Stimulated activated CD8-positive, alpha-beta memory T cell treated with anti-CD3 and anti-CD28 coated beads, Interleukin-12 subunit alpha, Interleukin-12 subunit beta, amount 100 ng/mL, for 24 hours (primary cell): ENCODE results near the gene SLC25A12.
"Not testable (repeated sequence)": the region's sequence is repeated elsewhere in the genome, so short reads cannot be mapped to it uniquely, and the experiment has no call there.

Experiments
- DNase-seq: peaks from one replicate; pipeline ENCODE4 v3.0.0-alpha.2; 2020; ENCODE audit errors: extremely low read depth

Gene SLC25A12

GRCh38 chr2:171822525-171823322, 71.3 kb downstream of the SLC25A12 start:
- DNase-seq: no peak

- no peak for DNase-seq
Measured at GRCh38 chr2:171819453-171819852, 74.6 kb downstream of the SLC25A12 start.

- DNase-seq: no peak
Measured at GRCh38 chr2:171814883-171815282, 79.2 kb downstream of the SLC25A12 start.

- no peak for DNase-seq
Measured at GRCh38 chr2:171814174-171814573, 79.9 kb downstream of the SLC25A12 start.

- DNase-seq: no peak
Measured at GRCh38 chr2:171813729-171814128, 80.3 kb downstream of the SLC25A12 start.

GRCh38 chr2:171813126-171813525, 80.9 kb downstream of the SLC25A12 start:
- DNase-seq: no peak

GRCh38 chr2:171811245-171811628, 82.8 kb downstream of the SLC25A12 start:
- DNase-seq: no peak

GRCh38 chr2:171810422-171811244, 83.4 kb downstream of the SLC25A12 start:
- no peak for DNase-seq

- DNase-seq: not testable (repeated sequence)
Measured at GRCh38 chr2:171808885-171809284, 85.2 kb downstream of the SLC25A12 start.

GRCh38 chr2:171807831-171808393, 86.1 kb downstream of the SLC25A12 start:
- no peak for DNase-seq

- DNase-seq: no peak
Measured at GRCh38 chr2:171807119-171807518, 86.9 kb downstream of the SLC25A12 start.

GRCh38 chr2:171804456-171804855, 89.6 kb downstream of the SLC25A12 start:
- DNase-seq: no peak

GRCh38 chr2:171803757-171804156, 90.3 kb downstream of the SLC25A12 start:
- no peak for DNase-seq

- no peak for DNase-seq
Measured at GRCh38 chr2:171800639-171801038, 93.4 kb downstream of the SLC25A12 start.

GRCh38 chr2:171798156-171798820, 95.8 kb downstream of the SLC25A12 start:
- DNase-seq: no peak

GRCh38 chr2:171794918-171795317, 99.1 kb downstream of the SLC25A12 start:
- no peak for DNase-seq

GRCh38 chr2:171793691-171794678, 100.1 kb downstream of the SLC25A12 start:
- no peak for DNase-seq

GRCh38 chr2:171792886-171793580, 101.0 kb downstream of the SLC25A12 start:
- no peak for DNase-seq

- DNase-seq: no peak
Measured at GRCh38 chr2:171792157-171792556, 101.9 kb downstream of the SLC25A12 start.

GRCh38 chr2:171791361-171791760, 102.7 kb downstream of the SLC25A12 start:
- DNase-seq: no peak
